ENCODE results near the gene MATN1. TPM values are rescaled to one million over a fixed set of nuclear protein-coding genes. Genes with fewer than 3 reads are reported as not detected.
"Not testable (repeated sequence)": the region's sequence is repeated elsewhere in the genome, so short reads cannot be mapped to it uniquely, and the experiment has no call there.

Gene MATN1
- total RNA-seq, 1 experiment from 2014 or later: 0.06 TPM

- DNase-seq (ENCODE audit: low read depth): peak; percentile 31
These were observed 25.6 kb downstream of the MATN1 start for GRCh38 chr1:30697571-30698376.

GRCh38 chr1:30696831-30697230, 26.6 kb downstream of the MATN1 start:
- DNase-seq (ENCODE audit: low read depth): no peak

- DNase-seq (ENCODE audit: low read depth): no peak
These were observed 27.9 kb downstream of the MATN1 start for GRCh38 chr1:30695439-30695841.

GRCh38 chr1:30694280-30695175, 28.9 kb downstream of the MATN1 start:
- DNase-seq (ENCODE audit: low read depth): no peak

GRCh38 chr1:30693822-30694221, 29.6 kb downstream of the MATN1 start:
- no peak for DNase-seq (ENCODE audit: low read depth)

GRCh38 chr1:30693366-30693765, 30.0 kb downstream of the MATN1 start:
- DNase-seq (ENCODE audit: low read depth): no peak

GRCh38 chr1:30692948-30693301, 30.5 kb downstream of the MATN1 start:
- no peak for DNase-seq (ENCODE audit: low read depth)

GRCh38 chr1:30692201-30692947, 31.0 kb downstream of the MATN1 start:
- no peak for DNase-seq (ENCODE audit: low read depth)

GRCh38 chr1:30691480-30691879, 31.9 kb downstream of the MATN1 start:
- no peak for DNase-seq (ENCODE audit: low read depth)

- no peak for DNase-seq (ENCODE audit: low read depth)
These were observed 33.3 kb downstream of the MATN1 start for GRCh38 chr1:30689901-30690645.

- DNase-seq (ENCODE audit: low read depth): no peak
These were observed 34.2 kb downstream of the MATN1 start for GRCh38 chr1:30688920-30689794.

GRCh38 chr1:30688516-30688915, 34.9 kb downstream of the MATN1 start:
- not testable (repeated sequence) for DNase-seq (ENCODE audit: low read depth)

GRCh38 chr1:30687886-30688285, 35.5 kb downstream of the MATN1 start:
- DNase-seq (ENCODE audit: low read depth): no peak

- DNase-seq (ENCODE audit: low read depth): no peak
These were observed 37.0 kb downstream of the MATN1 start for GRCh38 chr1:30686236-30686935.

- no peak for DNase-seq (ENCODE audit: low read depth)
These were observed 37.6 kb downstream of the MATN1 start for GRCh38 chr1:30685796-30686165.

- no peak for DNase-seq (ENCODE audit: low read depth)
These were observed 38.2 kb downstream of the MATN1 start for GRCh38 chr1:30684881-30685795.

GRCh38 chr1:30684259-30684658, 39.1 kb downstream of the MATN1 start:
- no peak for DNase-seq (ENCODE audit: low read depth)

GRCh38 chr1:30683699-30684098, 39.7 kb downstream of the MATN1 start:
- no peak for DNase-seq (ENCODE audit: low read depth)
